Transverse colon (tissue), 4 donors: ENCODE measurements around the gene ARL6IP6. TPM values are rescaled to one million over a fixed set of nuclear protein-coding genes. Genes with fewer than 3 reads are reported as not detected.
"Not testable (repeated sequence)": the region's sequence is repeated elsewhere in the genome, so short reads cannot be mapped to it uniquely, and the experiment has no call there.

Experiments used
- DNase-seq: peaks from one replicate; pipeline ENCODE4 v3.0.0-alpha.2; 2019
- H3K27ac ChIP-seq, 4 donors: fragments of 200-600 bp; sonication (generic); 2 replicates each; pipeline ENCODE4 v1.5.1; 2016 to 2018; ENCODE audit warnings: inconsistent platforms in 4 of 4
- H3K27me3 ChIP-seq: fragments of 200-600 bp; sonication (generic); 2 replicates; pipeline ENCODE4 v1.5.1; 2017; ENCODE audit warnings: inconsistent platforms
- H3K36me3 ChIP-seq, 4 donors: fragments of 200-600 bp; sonication (generic); 2 replicates each; pipeline ENCODE4 v1.5.1; 2017 to 2019; ENCODE audit warnings: inconsistent platforms in 4 of 4
- H3K4me1 ChIP-seq, 4 donors: fragments of 200-600 bp; sonication (generic); 2 replicates each; pipeline ENCODE4 v1.5.1; 2017 to 2020; ENCODE audit warnings: inconsistent platforms in 4 of 4
- H3K4me3 ChIP-seq, 4 donors: fragments of 200-600 bp; sonication (generic); 1 replicate in 1 of 4; 2 replicates in 3 of 4; pipeline versions ENCODE4 v1.5.1 to v1.6.1; 2017 to 2019; ENCODE audit warnings: inconsistent platforms in 4 of 4
- H3K9me3 ChIP-seq, 2 donors: fragments of 200-600 bp; sonication (generic); 2 replicates each; pipeline ENCODE4 v1.5.1; 2017 to 2019; ENCODE audit warnings: inconsistent platforms in 2 of 2
- EP300 ChIP-seq: sonication (generic); formaldehyde crosslinking; IDR thresholded peaks from one replicate; pipeline ENCODE4 v1.6.1; 2017; ENCODE audit warnings: antibody characterized with exemption, low read depth
- POLR2A ChIP-seq: fragments of 450-650 bp; IDR thresholded peaks from one replicate; pipeline ENCODE4 v1.6.1; 2016; ENCODE audit warnings: antibody characterized with exemption, mild to moderate bottlenecking, moderate library complexity
- POLR2AphosphoS5 ChIP-seq, 3 donors: sonication (generic); formaldehyde crosslinking; IDR thresholded peaks; one replicate each; pipeline ENCODE4 v1.6.1; 2016; ENCODE audit warnings: antibody characterized with exemption in 3 of 3
- WGBS, 2 donors: methylation state at CpG; one replicate each; pipeline ENCODE4 v1.1.5; 2018; ENCODE audit warnings: low coverage in 1 of 2; 5-methylcytosine and 5-hydroxymethylcytosine counted together
- in situ Hi-C, 4 donors: fragments of 200-750 bp; cut with MboI; loops; one replicate each; pipeline versions ENCODE4 v1.15.0 to v1.15.1; 2017; ENCODE audit warnings: low sequenced_read_pairs in 3 of 4, low pct_ligation_motif_present in 1 of 4, low pct_unique_long_range_greater_than_20kb in 1 of 4
- intact Hi-C: fragments of 100-400 bp; cut with DNase I; formaldehyde crosslinking; loops from one replicate; pipeline ENCODE4 v1.15.1; 2023; ENCODE audit warnings: low total_unique reads
- total RNA-seq, 4 donors: library from RNA; depleted of rRNA; stranded (reverse); fragments of >200 nt; gene quantifications; one replicate each; pipeline ENCODE4 v1.1.0, GENCODE V29; 2016
- TF ChIP-seq, protein P1 (sequence below), 5 experiments: fragments of 200-600 bp in 3 of 5; fragments of 450-650 bp in 2 of 5; sonication (generic) in 3 of 5; IDR thresholded peaks; 1 replicate in 2 of 5; 2 replicates in 3 of 5; pipeline ENCODE4 v1.5.1; 2016 to 2017; ENCODE audit warnings: antibody characterized with exemption in 5 of 5, inconsistent platforms in 3 of 5, mild to moderate bottlenecking in 2 of 5, moderate library complexity in 1 of 5

Gene ARL6IP6
- total RNA-seq, 4 donors from 2014 or later, result 11.2 to 28.3 (median 22.0) TPM

DNA sequence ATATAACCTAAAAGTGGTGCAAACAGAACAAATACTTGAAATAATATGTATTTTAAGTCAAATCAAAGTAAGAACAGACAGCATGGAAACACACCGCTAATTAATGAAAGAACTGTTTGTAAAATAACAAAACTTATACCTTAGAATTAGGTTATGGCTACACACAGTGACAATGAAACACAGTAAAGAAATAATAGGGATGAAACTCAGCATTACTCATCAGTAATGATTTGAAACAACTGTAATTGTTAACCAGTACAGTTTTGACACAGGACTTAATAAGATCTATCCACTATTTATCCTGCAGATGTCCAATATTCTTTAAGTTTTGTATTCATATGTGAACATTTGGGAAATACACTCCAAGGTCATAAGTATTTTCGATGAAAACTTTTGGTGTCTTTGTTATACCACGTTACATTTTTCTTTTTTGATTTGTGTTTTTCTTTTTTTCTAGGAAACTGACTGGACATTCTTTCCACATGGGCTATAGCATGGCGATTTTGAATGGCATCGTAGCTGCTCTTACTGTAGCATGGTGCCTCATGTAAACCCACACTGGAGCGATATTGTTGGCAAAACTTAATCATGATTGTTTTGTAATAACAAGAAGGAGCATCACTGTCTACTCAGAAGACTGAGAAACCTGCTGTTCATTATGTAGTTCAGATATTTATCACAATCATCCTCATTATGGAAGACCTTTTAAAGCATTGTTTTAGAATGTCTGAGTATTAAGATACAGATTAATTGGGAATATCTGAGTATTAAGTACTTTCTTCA lies 41.1 kb downstream of the ARL6IP6 start:
- TF ChIP-seq POLR2AphosphoS5 (IDR thresholded peaks at IDR 0.05) (no peak), EP300 (no peak), POLR2A (no peak)
- TF ChIP-seq, protein P1, sequence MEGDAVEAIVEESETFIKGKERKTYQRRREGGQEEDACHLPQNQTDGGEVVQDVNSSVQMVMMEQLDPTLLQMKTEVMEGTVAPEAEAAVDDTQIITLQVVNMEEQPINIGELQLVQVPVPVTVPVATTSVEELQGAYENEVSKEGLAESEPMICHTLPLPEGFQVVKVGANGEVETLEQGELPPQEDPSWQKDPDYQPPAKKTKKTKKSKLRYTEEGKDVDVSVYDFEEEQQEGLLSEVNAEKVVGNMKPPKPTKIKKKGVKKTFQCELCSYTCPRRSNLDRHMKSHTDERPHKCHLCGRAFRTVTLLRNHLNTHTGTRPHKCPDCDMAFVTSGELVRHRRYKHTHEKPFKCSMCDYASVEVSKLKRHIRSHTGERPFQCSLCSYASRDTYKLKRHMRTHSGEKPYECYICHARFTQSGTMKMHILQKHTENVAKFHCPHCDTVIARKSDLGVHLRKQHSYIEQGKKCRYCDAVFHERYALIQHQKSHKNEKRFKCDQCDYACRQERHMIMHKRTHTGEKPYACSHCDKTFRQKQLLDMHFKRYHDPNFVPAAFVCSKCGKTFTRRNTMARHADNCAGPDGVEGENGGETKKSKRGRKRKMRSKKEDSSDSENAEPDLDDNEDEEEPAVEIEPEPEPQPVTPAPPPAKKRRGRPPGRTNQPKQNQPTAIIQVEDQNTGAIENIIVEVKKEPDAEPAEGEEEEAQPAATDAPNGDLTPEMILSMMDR (IDR thresholded peaks at IDR 0.05), result no peak
- Histone ChIP-seq H3K27ac (no peak overlapping the region), H3K4me3 (no peak overlapping the region), H3K27me3 (no peaks in the 10 kb centered on the region), H3K9me3 (no peaks in the 10 kb centered on the region), H3K36me3 (peaks cover 0 to 18% (median 2%) of the 10 kb centered on the region in 4 donors), H3K4me1 (no peaks in the 10 kb centered on the region)
- 91 to 94% methylated on average over 6 of the region's 6 CpGs for WGBS, 2 donors
- no peak for DNase-seq
- intact Hi-C loops, result no loop called here
- in situ Hi-C loops, result loop anchor here in 1 of 4 donors (25.0 kb wide), 1 partner anchor 753 kb away; no protein-coding TSS in a partner anchor

DNA sequence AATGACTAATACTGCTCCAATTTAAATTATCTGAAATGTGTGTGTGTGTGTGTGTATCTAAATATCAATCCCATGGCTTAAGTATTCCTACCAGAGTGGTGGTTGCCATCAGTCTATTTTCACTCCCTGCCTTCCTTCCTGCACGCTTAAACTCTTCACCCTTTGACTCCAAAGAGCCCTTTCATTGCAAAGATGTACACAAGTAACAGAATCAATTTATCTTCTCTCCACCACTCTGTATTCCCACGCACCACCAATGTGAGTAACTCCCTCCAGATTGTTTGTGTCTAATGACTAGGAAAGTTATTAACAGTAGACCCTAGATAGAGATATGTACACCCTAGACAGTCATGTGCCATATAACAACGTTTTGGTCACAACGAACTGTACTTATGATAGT lies 42.8 kb downstream of the ARL6IP6 start:
- intact Hi-C loops (no loop called here), in situ Hi-C loops (loop anchor here in 1 of 4 donors (25.0 kb wide), 1 partner anchor 751 kb away; no protein-coding TSS in a partner anchor)
- no peak for DNase-seq
- no peaks in the 10 kb centered on the region for H3K4me1 ChIP-seq
- peaks cover 0 to 18% (median 2%) of the 10 kb centered on the region in 4 donors for H3K36me3 ChIP-seq
- H3K4me3 ChIP-seq, result no peak overlapping the region
- no peaks in the 10 kb centered on the region for H3K27me3 ChIP-seq
- no peaks in the 10 kb centered on the region for H3K9me3 ChIP-seq
- TF ChIP-seq, protein P1 (IDR thresholded peaks at IDR 0.05), result no peak
- TF ChIP-seq POLR2AphosphoS5 (IDR thresholded peaks at IDR 0.05) (no peak), EP300 (no peak), POLR2A (no peak)
- no peak overlapping the region for H3K27ac ChIP-seq
- WGBS, 2 donors, result 93 to 100% methylated on average over 1 to 4 of the region's 4 CpGs

DNA sequence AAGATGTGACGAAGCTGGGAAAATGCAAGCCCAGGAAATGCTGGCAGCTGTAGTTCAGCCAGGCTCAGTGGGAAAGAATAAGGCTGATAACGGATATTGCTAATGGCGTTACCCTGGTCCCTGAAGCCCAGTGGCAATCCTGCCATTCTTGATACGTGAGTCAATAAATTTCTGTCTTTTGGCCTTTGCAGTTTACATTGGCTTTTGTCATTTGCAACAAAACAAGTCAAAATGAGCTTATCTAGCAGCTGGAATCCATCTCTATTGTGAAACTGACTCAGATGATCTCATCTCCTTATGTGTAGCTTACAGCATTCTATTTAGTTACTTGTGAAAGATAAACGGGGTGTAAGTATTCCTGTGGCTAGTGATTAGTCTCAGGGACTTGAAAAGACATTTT lies 43.8 kb downstream of the ARL6IP6 start:
- no peak for DNase-seq
- TF ChIP-seq EP300, result no peak
- peak in 2 of 3 donors; percentile 58 to 64 for TF ChIP-seq POLR2AphosphoS5 (IDR thresholded peaks at IDR 0.05)

DNA sequence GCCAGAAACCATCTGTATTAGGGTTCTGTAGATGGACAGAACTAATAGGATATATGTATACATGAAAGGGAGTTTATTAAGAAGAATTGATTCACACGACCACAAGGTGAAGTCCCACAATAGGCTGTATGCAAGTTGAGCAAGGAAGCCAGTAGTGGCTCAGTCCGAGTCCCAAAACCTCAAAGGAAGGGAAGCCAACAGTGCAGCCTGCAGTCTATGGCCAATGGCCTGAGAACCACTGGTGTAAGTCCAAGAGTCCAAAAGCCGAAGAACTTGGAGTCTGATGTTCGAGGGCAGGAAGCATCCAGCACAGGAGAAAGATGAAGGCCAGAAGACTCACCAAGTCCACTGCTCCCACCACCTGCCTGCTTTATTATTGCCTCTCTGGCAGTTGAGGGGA lies 44.8 kb downstream of the ARL6IP6 start:
- H3K4me1 ChIP-seq, H3K27me3 ChIP-seq, intact Hi-C loops, H3K36me3 ChIP-seq, H3K9me3 ChIP-seq, H3K4me3 ChIP-seq, DNase-seq, H3K27ac ChIP-seq: not testable (repeated sequence)
- WGBS, 2 donors, result 63 to 86% methylated on average over 2 to 4 of the region's 4 CpGs
- in situ Hi-C loops, result loop anchor here in 1 of 4 donors (25.0 kb wide), 1 partner anchor 749 kb away; no protein-coding TSS in a partner anchor

More for the DNA sequence above, 43.8 kb downstream of the ARL6IP6 start:
- Histone ChIP-seq H3K9me3 (no peaks in the 10 kb centered on the region), H3K4me3 (no peak overlapping the region), H3K27me3 (no peaks in the 10 kb centered on the region), H3K36me3 (peaks cover 0 to 13% (median 2%) of the 10 kb centered on the region in 4 donors), H3K4me1 (no peaks in the 10 kb centered on the region), H3K27ac (no peak overlapping the region)
- in situ Hi-C loops, result loop anchor here in 1 of 4 donors (25.0 kb wide), 1 partner anchor 750 kb away; no protein-coding TSS in a partner anchor
- WGBS, 2 donors, result 76 to 89% methylated on average over 5 of the region's 5 CpGs
- intact Hi-C loops, result no loop called here

DNA sequence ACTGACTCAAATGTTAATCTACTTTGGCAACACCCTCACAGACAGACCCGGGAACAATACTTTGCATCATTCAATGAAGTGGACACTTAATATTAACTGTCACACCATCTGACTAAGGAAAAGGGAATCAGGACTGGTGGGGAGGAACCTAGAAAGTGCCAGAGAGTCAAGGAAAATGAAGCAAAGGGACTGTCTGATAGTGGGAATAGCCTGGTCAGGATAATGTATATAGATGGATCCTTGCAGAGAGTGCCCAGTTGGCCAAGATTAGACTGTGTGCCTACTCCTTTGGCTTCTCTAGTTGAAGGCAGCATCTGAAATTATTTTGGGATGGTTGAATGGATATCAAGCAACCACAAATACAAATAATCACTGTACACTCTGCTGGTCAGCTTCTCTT lies 45.2 kb downstream of the ARL6IP6 start:
- H3K36me3 ChIP-seq, result peaks cover 0 to 8% (median 2%) of the 10 kb centered on the region in 4 donors
- no peaks in the 10 kb centered on the region for H3K27me3 ChIP-seq
- H3K9me3 ChIP-seq, result no peaks in the 10 kb centered on the region
- DNase-seq, result no peak
- H3K4me1 ChIP-seq, result no peaks in the 10 kb centered on the region
- in situ Hi-C loops, result loop anchor here in 1 of 4 donors (25.0 kb wide), 1 partner anchor 749 kb away; no protein-coding TSS in a partner anchor
- no peak overlapping the region for H3K4me3 ChIP-seq
- 82% methylated on average over 1 of the region's 1 CpG; no CpG with 5 or more reads in 1 of the 2 donors for WGBS, 2 donors
- TF ChIP-seq, protein P1 (IDR thresholded peaks at IDR 0.05), result no peak
- TF ChIP-seq EP300, result no peak
- no peak for TF ChIP-seq POLR2AphosphoS5 (IDR thresholded peaks at IDR 0.05)
- TF ChIP-seq POLR2A, result no peak
- H3K27ac ChIP-seq, result no peak overlapping the region
- intact Hi-C loops, result no loop called here
